ENCODE measurements around the gene PDZRN3.

DNA sequence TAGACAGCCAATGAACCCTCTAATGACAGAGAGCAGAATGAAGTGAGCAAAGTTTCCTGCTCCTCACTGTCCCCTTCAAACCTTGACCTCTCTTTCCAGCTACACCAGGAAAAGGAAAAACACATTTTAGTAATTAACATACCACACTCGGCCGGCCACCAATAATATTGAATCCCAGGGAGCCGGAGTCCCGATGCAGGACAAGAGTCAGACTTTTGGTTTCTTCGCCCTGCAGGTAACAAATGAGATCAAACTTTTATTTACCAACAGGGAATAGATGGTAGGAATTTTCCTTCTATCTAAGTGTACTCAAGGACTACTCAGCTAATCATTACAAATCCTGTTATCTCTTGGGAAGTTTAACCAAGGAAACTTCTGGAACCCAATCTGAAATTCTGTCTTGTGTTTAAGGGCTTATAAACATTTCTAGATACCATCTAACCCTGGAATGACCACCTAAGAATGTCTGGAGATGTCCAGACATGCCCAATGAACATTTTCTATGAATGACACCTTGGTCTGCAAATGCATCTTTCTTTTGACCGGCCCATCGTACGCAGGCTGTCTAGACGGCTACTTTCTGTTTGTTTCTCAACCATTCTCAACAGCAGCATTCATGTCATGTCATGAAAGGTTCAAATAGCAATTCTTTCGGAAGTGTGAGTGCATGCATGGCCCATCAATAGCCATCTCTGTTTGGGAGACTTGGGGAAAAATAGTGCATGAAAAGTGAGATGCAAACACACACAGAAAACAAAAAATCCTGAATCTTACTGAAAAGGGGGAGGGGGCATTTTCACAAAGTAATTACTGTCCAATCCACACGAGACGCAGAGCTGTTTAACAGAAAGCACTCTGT, 16.1 kb downstream of the PDZRN3 start:
- no peak for TF ChIP-seq EZH2 (IDR thresholded peaks at IDR 0.05; ENCODE audit: low read depth)
- TF ChIP-seq, protein P1, sequence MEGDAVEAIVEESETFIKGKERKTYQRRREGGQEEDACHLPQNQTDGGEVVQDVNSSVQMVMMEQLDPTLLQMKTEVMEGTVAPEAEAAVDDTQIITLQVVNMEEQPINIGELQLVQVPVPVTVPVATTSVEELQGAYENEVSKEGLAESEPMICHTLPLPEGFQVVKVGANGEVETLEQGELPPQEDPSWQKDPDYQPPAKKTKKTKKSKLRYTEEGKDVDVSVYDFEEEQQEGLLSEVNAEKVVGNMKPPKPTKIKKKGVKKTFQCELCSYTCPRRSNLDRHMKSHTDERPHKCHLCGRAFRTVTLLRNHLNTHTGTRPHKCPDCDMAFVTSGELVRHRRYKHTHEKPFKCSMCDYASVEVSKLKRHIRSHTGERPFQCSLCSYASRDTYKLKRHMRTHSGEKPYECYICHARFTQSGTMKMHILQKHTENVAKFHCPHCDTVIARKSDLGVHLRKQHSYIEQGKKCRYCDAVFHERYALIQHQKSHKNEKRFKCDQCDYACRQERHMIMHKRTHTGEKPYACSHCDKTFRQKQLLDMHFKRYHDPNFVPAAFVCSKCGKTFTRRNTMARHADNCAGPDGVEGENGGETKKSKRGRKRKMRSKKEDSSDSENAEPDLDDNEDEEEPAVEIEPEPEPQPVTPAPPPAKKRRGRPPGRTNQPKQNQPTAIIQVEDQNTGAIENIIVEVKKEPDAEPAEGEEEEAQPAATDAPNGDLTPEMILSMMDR (conservative IDR thresholded peaks at IDR 0.05) = no peak

Measured in PC-9 (cell line).